H9 (cell line): ENCODE data around the gene LYRM2. TPM values are rescaled to one million over a fixed set of nuclear protein-coding genes. Genes with fewer than 3 reads are reported as not detected.

Experiments
- DNase-seq: peaks from one replicate; pipeline ENCODE4 v3.0.0-alpha.2; 2017
- H2AFZ ChIP-seq: one replicate; pipeline ENCODE4 v1.6.1; 2013; ENCODE audit warnings: mild to moderate bottlenecking, low read length, control low read depth, moderate library complexity
- H2AK5ac ChIP-seq: 2 replicates; pipeline ENCODE4 v1.6.1; 2013; ENCODE audit warnings: low read length, control low read depth, mixed read lengths; ENCODE audit not compliant: insufficient read length
- H2BK120ac ChIP-seq: one replicate; pipeline ENCODE4 v1.6.1; 2013; ENCODE audit warnings: low read depth, mild to moderate bottlenecking, low read length, control low read depth, inconsistent platforms; ENCODE audit not compliant: poor library complexity, severe bottlenecking
- H2BK12ac ChIP-seq: 2 replicates; pipeline ENCODE4 v1.6.1; 2013; ENCODE audit warnings: low read length, control low read depth, mixed read lengths, low read depth; ENCODE audit not compliant: insufficient read length
- H2BK15ac ChIP-seq: 2 replicates; pipeline ENCODE4 v1.6.1; 2013; ENCODE audit warnings: low read depth, low read length, control low read depth
- H2BK20ac ChIP-seq: one replicate; pipeline ENCODE4 v1.6.1; 2013; ENCODE audit warnings: low read depth, mild to moderate bottlenecking, low read length, control low read depth, inconsistent platforms; ENCODE audit not compliant: poor library complexity, severe bottlenecking
- H2BK5ac ChIP-seq: 2 replicates; pipeline ENCODE4 v1.6.1; 2013; ENCODE audit warnings: low read length, control low read depth, mixed read lengths; ENCODE audit not compliant: insufficient read length
- H3K14ac ChIP-seq: 2 replicates; pipeline ENCODE4 v1.6.1; 2013; ENCODE audit warnings: low read length, control low read depth; ENCODE audit not compliant: insufficient read depth
- H3K18ac ChIP-seq: 2 replicates; pipeline ENCODE4 v1.6.1; 2013; ENCODE audit warnings: low read depth, mild to moderate bottlenecking, mixed read lengths, low read length, control low read depth; ENCODE audit not compliant: insufficient read length
- H3K23ac ChIP-seq: 2 replicates; pipeline ENCODE4 v1.6.1; 2013; ENCODE audit warnings: low read length, control low read depth, mixed read lengths, low read depth; ENCODE audit not compliant: insufficient read length
- H3K23me2 ChIP-seq: 2 replicates; pipeline ENCODE4 v1.6.1; 2013; ENCODE audit warnings: low read depth, mild to moderate bottlenecking, mixed read lengths, low read length, control low read depth; ENCODE audit not compliant: insufficient read length, poor library complexity, severe bottlenecking
- H3K27ac ChIP-seq: 2 replicates; pipeline ENCODE4 v1.5.1; 2013; ENCODE audit warnings: low read length, control low read depth, mixed read lengths, low read depth; ENCODE audit not compliant: insufficient read length
- H3K27me3 ChIP-seq: 2 replicates; pipeline ENCODE4 v1.6.1; 2013; ENCODE audit warnings: low read length, control low read depth, inconsistent platforms; ENCODE audit not compliant: insufficient read depth
- H3K4ac ChIP-seq: 2 replicates; pipeline ENCODE4 v1.6.1; 2013; ENCODE audit warnings: low read depth, mild to moderate bottlenecking, control low read depth, inconsistent platforms, low read length, moderate library complexity
- H3K4me1 ChIP-seq: 2 replicates; pipeline ENCODE4 v1.6.1; 2013; ENCODE audit warnings: low read length, control low read depth, inconsistent platforms; ENCODE audit not compliant: insufficient read depth
- H3K4me2 ChIP-seq: 2 replicates; pipeline ENCODE4 v1.6.1; 2013; ENCODE audit warnings: low read length, control low read depth, mixed read lengths; ENCODE audit not compliant: insufficient read length, insufficient read depth
- H3K56ac ChIP-seq: 2 replicates; pipeline ENCODE4 v1.6.1; 2013; ENCODE audit warnings: low read depth, mild to moderate bottlenecking, mixed read lengths, low read length, control low read depth; ENCODE audit not compliant: insufficient read length
- H3K79me1 ChIP-seq: 2 replicates; pipeline ENCODE4 v1.6.1; 2013; ENCODE audit warnings: low read depth, mild to moderate bottlenecking, moderate library complexity, low read length, control low read depth, inconsistent platforms; ENCODE audit not compliant: insufficient read depth, poor library complexity, severe bottlenecking
- H3K79me2 ChIP-seq: 2 replicates; pipeline ENCODE4 v1.6.1; 2013; ENCODE audit warnings: low read length, control low read depth, inconsistent platforms; ENCODE audit not compliant: insufficient read depth
- H3K9ac ChIP-seq: 2 replicates; pipeline ENCODE4 v1.6.1; 2013; ENCODE audit warnings: low read length, control low read depth, mixed read lengths; ENCODE audit not compliant: insufficient read length; ENCODE audit errors: extremely low read depth
- H3K9me3 ChIP-seq: one replicate; pipeline ENCODE4 v1.6.1; 2013; ENCODE audit warnings: low read depth, low read length, inconsistent platforms; ENCODE audit not compliant: control insufficient read depth
- H3T11ph ChIP-seq: one replicate; pipeline ENCODE4 v1.6.1; 2013; ENCODE audit warnings: mild to moderate bottlenecking, low read length, control low read depth, inconsistent platforms
- H4K20me1 ChIP-seq: one replicate; pipeline ENCODE4 v1.6.1; 2013; ENCODE audit not compliant: control insufficient read depth, insufficient read length, insufficient read depth
- H4K5ac ChIP-seq: 2 replicates; pipeline ENCODE4 v1.6.1; 2013; ENCODE audit warnings: low read depth, mild to moderate bottlenecking, mixed read lengths, low read length, control low read depth; ENCODE audit not compliant: insufficient read length
- H4K8ac ChIP-seq: replicated peaks from 2 replicates; pipeline ENCODE4 v1.6.1; 2013; ENCODE audit warnings: low read length, control low read depth, mixed read lengths, low read depth; ENCODE audit not compliant: insufficient read length
- H4K91ac ChIP-seq: 2 replicates; pipeline ENCODE4 v1.6.1; 2013; ENCODE audit warnings: low read depth, mild to moderate bottlenecking, moderate library complexity, mixed read lengths, low read length, control low read depth; ENCODE audit not compliant: insufficient read length
- H3K27ac Mint-ChIP-seq, 3 experiments: 2 replicates in 2 of 3; 3 replicates in 1 of 3; pipeline ENCODE4 v1.8.0; 2020 to 2021; ENCODE audit warnings: mixed read lengths in 3 of 3, mild to moderate bottlenecking in 1 of 3, moderate library complexity in 1 of 3
- H3K27me3 Mint-ChIP-seq: 2 replicates; pipeline ENCODE4 v1.8.0; 2021; ENCODE audit warnings: low read depth, mild to moderate bottlenecking, moderate library complexity, mixed read lengths
- H3K36me3 Mint-ChIP-seq, 3 experiments: 2 replicates in 2 of 3; 3 replicates in 1 of 3; pipeline ENCODE4 v1.8.0; 2020 to 2021; ENCODE audit warnings: low read depth in 3 of 3, mixed read lengths in 3 of 3; ENCODE audit not compliant: insufficient read depth in 1 of 3
- H3K4me1 Mint-ChIP-seq, 2 experiments: 2 replicates each; pipeline ENCODE4 v1.8.0; 2020; ENCODE audit warnings: mixed read lengths in 2 of 2
- H3K4me3 Mint-ChIP-seq, 2 experiments: 2 replicates in 1 of 2; 3 replicates in 1 of 2; pipeline ENCODE4 v1.8.0; 2020 to 2021; ENCODE audit warnings: mild to moderate bottlenecking in 2 of 2, mixed read lengths in 2 of 2, moderate library complexity in 1 of 2
- H3K9me3 Mint-ChIP-seq, 2 experiments: 2 replicates in 1 of 2; 3 replicates in 1 of 2; pipeline ENCODE4 v1.8.0; 2020; ENCODE audit warnings: mild to moderate bottlenecking in 2 of 2, mixed read lengths in 2 of 2, moderate library complexity in 1 of 2
- CTCF ChIP-seq: fragments of 200-600 bp; sonication (generic); conservative IDR thresholded peaks from 3 replicates; pipeline ENCODE4 v1.8.0; 2021; ENCODE audit warnings: antibody characterized with exemption, mild to moderate bottlenecking
- WGBS: extraction: QIAGEN DNeasy Blood & Tissue Kit; methylation state at CpG from one replicate; pipeline ENCODE4 v1.1.7; 2013; ENCODE audit warnings: missing lambda C conversion rate, low lambda C conversion rate, mixed read lengths; ENCODE audit not compliant: insufficient read length; ENCODE audit errors: extremely low coverage; 5-methylcytosine and 5-hydroxymethylcytosine counted together
- total RNA-seq: library from RNA; stranded (reverse); gene quantifications from 2 replicates; pipeline ENCODE4 v1.2.1, GENCODE V29; 2021

LYRM2 gene
- total RNA-seq, 1 experiment from 2014 or later, result 29.8 TPM

- Histone ChIP-seq H2BK120ac (no peak overlapping the region), H3K79me1 (no peaks in the 10 kb centered on the region), H3K27me3 (no peaks in the 10 kb centered on the region), H3K9me3 (no peaks in the 10 kb centered on the region), H4K20me1 (no peaks in the 10 kb centered on the region), H4K91ac (no peak overlapping the region), H3K23me2 (no peaks in the 10 kb centered on the region), H3K14ac (no peak overlapping the region), H2BK5ac (no peak overlapping the region), H3K23ac (no peak overlapping the region), H3K4me1 (no peaks in the 10 kb centered on the region), H3T11ph (no peak overlapping the region), H3K9ac (no peak overlapping the region), H2AK5ac (no peak overlapping the region), H3K79me2 (no peaks in the 10 kb centered on the region), H2BK12ac (no peak overlapping the region), H3K4me2 (no peak overlapping the region), H4K8ac (no peak overlapping the region), H3K56ac (no peak overlapping the region), H2AFZ (no peak overlapping the region), H4K5ac (no peak overlapping the region), H2BK15ac (no peak overlapping the region), H2BK20ac (no peak overlapping the region), H3K27ac (no peak overlapping the region), H3K18ac (no peak overlapping the region), H3K4ac (no peak overlapping the region)
- Mint-ChIP-seq H3K9me3 (no peaks in the 10 kb centered on the region), H3K27me3 (no peaks in the 10 kb centered on the region), H3K4me3 (no peak overlapping the region), H3K36me3 (no peaks in the 10 kb centered on the region; a peak in 1 of 7 replicates), H3K4me1 (peaks cover 0 to 5% of the 10 kb centered on the region in 2 experiments; a peak in 1 of 4 replicates), H3K27ac (no peak overlapping the region; a peak in 1 of 7 replicates)
- DNase-seq, result no peak
- TF ChIP-seq CTCF, result no peak
- no CpG with 5 or more reads among the region's 2 CpGs for WGBS
Measured at GRCh38 chr6:89575562-89575960, 63.0 kb downstream of the LYRM2 start.
